Common myeloid progenitor, CD34-positive (primary cell): Measurements from ENCODE around the gene CRNN.
A peak's percentile ranks its signal among the peaks of the same experiment; 100 is the strongest.

Source experiments
- CTCF ChIA-PET: fragments of 350-600 bp; sonication (Branson Sonifier 250); formaldehyde crosslinking; loops from one replicate; lab custom pipeline; 2021; ENCODE audit warnings: antibody characterized with exemption; lab: Charles Lee
- POLR2A ChIA-PET: fragments of 350-600 bp; sonication (Branson Sonifier 250); formaldehyde crosslinking; loops from one replicate; lab custom pipeline; 2021; ENCODE audit warnings: antibody characterized with exemption; lab: Charles Lee
- DNase-seq, 3 donors: peaks; one replicate each; pipeline versions ENCODE4 v3.0.0 to v3.0.0-alpha.2; 2013
- H3K27ac ChIP-seq, 2 experiments: 1 replicate in 1 of 2; 2 replicates in 1 of 2; pipeline ENCODE4 v1.7.0; 2013; ENCODE audit warnings: inconsistent platforms in 2 of 2, low read length in 2 of 2, mild to moderate bottlenecking in 2 of 2, low read depth in 1 of 2, moderate library complexity in 1 of 2; ENCODE audit not compliant: severe bottlenecking in 2 of 2, insufficient read depth in 1 of 2, poor library complexity in 1 of 2
- H3K27me3 ChIP-seq, 5 experiments: replicated peaks in 2 of 5; 1 replicate in 3 of 5; 2 replicates in 2 of 5; pipeline versions ENCODE4 v1.6.1 to v1.7.0; 2013; ENCODE audit warnings: low read length in 4 of 5, mild to moderate bottlenecking in 2 of 5, moderate library complexity in 2 of 5, inconsistent platforms in 1 of 5; ENCODE audit not compliant: insufficient read depth in 5 of 5, control insufficient read depth in 4 of 5
- H3K36me3 ChIP-seq, 4 experiments: 1 replicate in 2 of 4; 2 replicates in 2 of 4; pipeline versions ENCODE4 v1.6.1 to v1.7.0; 2013; ENCODE audit warnings: low read length in 3 of 4, control low read depth in 1 of 4, mild to moderate bottlenecking in 1 of 4; ENCODE audit not compliant: control insufficient read depth in 4 of 4, insufficient read depth in 4 of 4
- H3K4me1 ChIP-seq, 4 experiments: 1 replicate in 3 of 4; 2 replicates in 1 of 4; pipeline versions ENCODE4 v1.6.1 to v1.7.1; 2013; ENCODE audit warnings: low read length in 3 of 4, mild to moderate bottlenecking in 3 of 4, control low read depth in 1 of 4, inconsistent platforms in 1 of 4, moderate library complexity in 1 of 4; ENCODE audit not compliant: control insufficient read depth in 4 of 4, insufficient read depth in 4 of 4; ENCODE audit errors: control extremely low read depth in 1 of 4
- H3K4me3 ChIP-seq, 7 experiments: 1 replicate in 4 of 7; 2 replicates in 3 of 7; pipeline versions ENCODE4 v1.5.1 to v1.7.0; 2013; ENCODE audit warnings: mild to moderate bottlenecking in 7 of 7, low read length in 6 of 7, moderate library complexity in 6 of 7, inconsistent platforms in 2 of 7, low read depth in 2 of 7, control low read depth in 1 of 7; ENCODE audit not compliant: insufficient read depth in 4 of 7, control insufficient read depth in 1 of 7; ENCODE audit errors: extremely low read depth in 1 of 7
- H3K9me3 ChIP-seq, 5 experiments: 1 replicate in 4 of 5; 2 replicates in 1 of 5; pipeline versions ENCODE4 v1.6.1 to v1.7.1; 2013; ENCODE audit warnings: low read length in 4 of 5, mild to moderate bottlenecking in 2 of 5, inconsistent platforms in 1 of 5, low read depth in 1 of 5, moderate library complexity in 1 of 5; ENCODE audit not compliant: control insufficient read depth in 4 of 5, insufficient read depth in 2 of 5; ENCODE audit errors: control extremely low read depth in 1 of 5
- WGBS: methylation state at CpG from one replicate; pipeline ENCODE4 v1.1.5; 2013; ENCODE audit not compliant: insufficient coverage; 5-methylcytosine and 5-hydroxymethylcytosine counted together

CRNN gene

DNA sequence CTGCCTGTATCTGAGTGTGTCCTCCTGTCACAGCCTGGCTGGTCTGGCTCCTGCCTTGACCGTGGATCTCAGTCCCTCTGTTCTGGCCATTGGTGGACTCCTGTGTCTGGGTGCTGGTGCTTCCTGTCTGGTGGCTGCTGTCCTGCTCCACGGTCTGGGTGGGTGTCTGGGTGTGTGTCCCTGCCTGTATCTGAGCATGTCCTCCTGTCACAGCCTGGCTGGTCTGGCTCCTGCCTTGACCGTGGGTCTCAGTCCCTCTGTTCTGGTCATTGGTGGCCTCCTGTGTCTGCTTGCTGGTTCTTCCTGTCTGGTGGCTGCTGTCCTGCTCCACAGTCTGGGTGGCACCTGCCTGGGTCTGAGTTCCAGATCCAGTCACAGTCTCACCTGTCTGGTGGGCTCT, 4.0 kb downstream of the CRNN start:
- POLR2A ChIA-PET: no interaction called here
- DNase-seq: no peak
- no peak overlapping the region for H3K4me3 ChIP-seq
- WGBS: 88% methylated on average over 3 of the region's 3 CpGs
- CTCF ChIA-PET: no interaction called here
- no peak overlapping the region for H3K27ac ChIP-seq
- no peaks in the 10 kb centered on the region for H3K4me1 ChIP-seq
- H3K27me3 ChIP-seq: peaks cover 0 to 6% (median 3%) of the 10 kb centered on the region in 5 experiments
- no peaks in the 10 kb centered on the region for H3K9me3 ChIP-seq
- H3K36me3 ChIP-seq: no peaks in the 10 kb centered on the region

DNA sequence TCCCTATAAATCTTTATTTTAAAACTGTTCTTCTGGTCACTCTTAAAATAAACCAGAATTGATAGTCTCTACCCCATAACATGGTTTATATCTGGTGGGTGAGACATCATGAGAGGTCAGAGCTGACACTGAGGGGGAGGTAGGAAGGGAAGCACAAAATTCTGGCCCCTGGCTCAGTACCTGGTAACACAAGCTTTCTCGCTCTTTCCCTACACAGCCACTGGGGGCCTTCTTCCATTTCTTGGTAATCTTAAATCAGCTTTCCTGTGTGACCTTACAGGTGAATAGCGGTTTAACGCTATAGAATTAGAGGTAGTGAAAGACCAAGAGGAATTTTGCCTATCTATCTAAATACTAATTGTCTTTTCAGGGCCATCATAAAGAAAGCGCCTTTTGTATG, 5.4 kb downstream of the CRNN start:
- WGBS: no CpG with 5 or more reads among the region's 4 CpGs
- Histone ChIP-seq H3K4me1 (no peaks in the 10 kb centered on the region), H3K4me3 (no peak overlapping the region), H3K9me3 (no peaks in the 10 kb centered on the region), H3K27ac (no peak overlapping the region), H3K27me3 (peaks cover 0 to 6% (median 3%) of the 10 kb centered on the region in 5 experiments), H3K36me3 (no peaks in the 10 kb centered on the region)
- CTCF ChIA-PET: no interaction called here
- no peak for DNase-seq
- POLR2A ChIA-PET: no interaction called here

DNA sequence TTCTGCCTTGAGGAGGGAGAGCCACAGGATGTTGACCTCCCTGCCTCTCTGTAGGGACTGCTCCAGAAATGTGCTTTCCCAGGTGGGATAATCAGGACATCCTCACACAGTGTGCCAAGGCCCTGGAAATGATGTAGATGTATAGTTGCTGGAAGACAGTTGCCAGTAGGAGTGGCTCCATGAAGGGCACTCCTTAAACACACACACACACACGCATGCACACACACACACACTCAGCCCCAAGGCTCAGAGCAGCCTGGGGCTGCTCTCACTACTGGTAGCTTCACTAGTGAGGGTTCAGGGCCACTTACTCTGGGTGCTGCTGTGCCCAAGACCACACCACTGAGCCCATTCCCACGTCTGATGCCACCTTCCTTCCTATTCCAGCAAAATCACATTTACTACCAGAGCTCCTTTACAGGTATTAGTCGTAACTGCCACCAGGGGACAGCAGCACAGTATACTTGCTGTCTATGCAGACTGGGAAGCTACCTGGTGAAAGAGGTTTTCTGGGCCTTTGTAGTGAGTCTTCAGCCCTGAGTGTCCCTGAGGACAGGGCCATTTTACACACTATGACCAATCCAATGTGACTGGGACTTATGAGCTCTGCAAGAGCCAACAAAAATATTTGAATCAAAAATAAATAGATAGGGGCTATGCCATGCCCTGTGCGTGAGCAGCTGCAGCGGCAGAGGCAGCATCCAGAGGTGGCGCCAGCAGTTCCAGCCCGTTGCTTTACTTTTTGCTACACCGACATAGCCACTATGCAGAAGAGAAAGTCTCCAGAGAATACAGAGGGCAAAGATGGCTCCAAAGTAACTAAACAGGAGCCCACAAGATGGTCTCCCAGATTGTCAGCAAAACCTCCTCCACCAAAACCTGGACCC, 15.0 kb downstream of the CRNN start:
- no peaks in the 10 kb centered on the region for H3K4me1 ChIP-seq
- H3K27me3 ChIP-seq: peaks cover 0 to 4% (median 0%) of the 10 kb centered on the region in 5 experiments
- ChIA-PET CTCF (interaction anchor here (1.0 to 3.2 kb wide), 9 partner anchors 10 to 59 kb away, joined by 3 to 26 read pairs (median 5); no protein-coding TSS in a partner anchor), POLR2A (no interaction called here)
- no peaks in the 10 kb centered on the region for H3K9me3 ChIP-seq
- H3K36me3 ChIP-seq: no peaks in the 10 kb centered on the region
- 42% methylated on average over 7 of the region's 8 CpGs for WGBS
- no peak overlapping the region for H3K27ac ChIP-seq
- DNase-seq: peak; percentile 11 to 42 (median 36)
- H3K4me3 ChIP-seq: no peak overlapping the region

- ChIA-PET CTCF (interaction anchor here (1.4 to 3.2 kb wide), 4 partner anchors 9 to 61 kb away, joined by 3 to 26 read pairs (median 5); no protein-coding TSS in a partner anchor), POLR2A (no interaction called here)
- H3K36me3 ChIP-seq: no peaks in the 10 kb centered on the region
- WGBS: 78% methylated on average over 4 of the region's 5 CpGs
- peaks cover 0 to 6% (median 2%) of the 10 kb centered on the region in 5 experiments for H3K27me3 ChIP-seq
- H3K9me3 ChIP-seq: no peaks in the 10 kb centered on the region
- no peak for DNase-seq
- no peaks in the 10 kb centered on the region for H3K4me1 ChIP-seq
- H3K27ac ChIP-seq: no peak overlapping the region
- no peak overlapping the region for H3K4me3 ChIP-seq
Observed at GRCh38 chr1:152397474-152397873, 16.6 kb downstream of the CRNN start.

DNA sequence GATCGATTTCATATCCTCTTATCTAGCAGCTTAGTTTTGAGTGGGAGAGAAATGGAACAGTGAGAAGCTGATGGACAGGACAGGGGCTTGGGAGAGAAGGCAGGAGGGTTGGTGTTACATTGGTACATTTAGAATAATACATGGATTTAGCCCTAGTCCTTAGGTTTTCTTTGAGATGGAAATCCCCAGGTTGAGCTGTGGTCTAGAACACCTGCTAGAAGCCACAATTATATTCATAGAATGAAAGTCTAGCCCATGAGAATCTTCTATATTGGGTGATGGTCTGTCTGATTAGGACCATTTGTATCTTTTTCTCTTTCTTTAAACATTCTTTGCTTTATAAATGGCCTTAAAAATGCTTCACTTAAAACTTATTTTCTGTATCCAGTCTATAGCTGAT, 19.9 kb downstream of the CRNN start:
- CTCF ChIA-PET: interaction anchor here (1.1 kb wide), 1 partner anchor 24 kb away, joined by 4 read pairs; no protein-coding TSS in a partner anchor
- Histone ChIP-seq H3K27me3 (peaks cover 0 to 9% (median 4%) of the 10 kb centered on the region in 5 experiments), H3K9me3 (no peaks in the 10 kb centered on the region), H3K36me3 (no peaks in the 10 kb centered on the region), H3K4me3 (no peak overlapping the region), H3K27ac (no peak overlapping the region), H3K4me1 (no peaks in the 10 kb centered on the region)
- no peak for DNase-seq
- POLR2A ChIA-PET: no interaction called here
- WGBS: no CpG with 5 or more reads among the region's 1 CpG

DNA sequence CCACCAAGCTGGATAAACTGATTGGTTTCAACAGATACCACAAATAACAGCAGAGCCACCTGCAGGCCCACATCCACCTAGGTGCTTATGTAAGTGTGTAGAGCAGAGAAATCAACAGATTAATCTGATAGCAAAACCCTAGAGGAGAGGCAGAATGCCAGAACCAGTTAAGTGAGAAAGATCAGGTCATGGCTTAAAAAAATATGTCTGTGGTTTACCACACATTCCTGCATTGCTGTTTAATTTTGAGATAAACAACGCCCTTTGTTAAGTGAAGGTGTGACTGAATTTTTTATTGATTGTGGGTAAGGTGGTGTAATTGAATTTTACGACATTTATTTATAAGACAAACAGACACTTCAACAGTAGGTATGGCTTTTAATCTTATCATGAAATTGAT, 21.2 kb downstream of the CRNN start:
- ChIA-PET CTCF (interaction anchor here (0.9 kb wide), 1 partner anchor 19 kb away, joined by 3 read pairs; no protein-coding TSS in a partner anchor), POLR2A (no interaction called here)
- no peaks in the 10 kb centered on the region for H3K4me1 ChIP-seq
- H3K27ac ChIP-seq: no peak overlapping the region
- H3K4me3 ChIP-seq: no peak overlapping the region
- WGBS: no CpG with 5 or more reads among the region's 2 CpGs
- no peaks in the 10 kb centered on the region for H3K36me3 ChIP-seq
- peak in 2 of 3 donors; percentile 1 to 3 for DNase-seq
- H3K27me3 ChIP-seq: peaks cover 0 to 12% (median 5%) of the 10 kb centered on the region in 5 experiments
- H3K9me3 ChIP-seq: no peaks in the 10 kb centered on the region

GRCh38 chr1:152388889-152389288, 25.2 kb downstream of the CRNN start:
- DNase-seq: no peak
- no CpG with 5 or more reads among the region's 4 CpGs for WGBS
- Histone ChIP-seq H3K4me3 (no peak overlapping the region), H3K4me1 (no peaks in the 10 kb centered on the region), H3K9me3 (no peaks in the 10 kb centered on the region), H3K27me3 (peaks cover 0 to 8% (median 3%) of the 10 kb centered on the region in 5 experiments), H3K36me3 (no peaks in the 10 kb centered on the region), H3K27ac (no peak overlapping the region)
- CTCF ChIA-PET: interaction anchor here (1.5 to 1.9 kb wide), 3 partner anchors 9 to 69 kb away, joined by 4 to 6 read pairs (median 6); no protein-coding TSS in a partner anchor
- POLR2A ChIA-PET: no interaction called here
